HG03565 (cell line): Measurements from ENCODE around the gene SYNGR4.

ENCODE experiments used
- ATAC-seq: cut with Tn5 transposase; IDR thresholded peaks from one replicate; pipeline ENCODE4 v1.9.1; 2021; ENCODE audit warnings: mild to moderate bottlenecking, moderate library complexity; ENCODE audit not compliant: unreplicated experiment

The SYNGR4 gene

GRCh38 chr19:48396016-48396823 lies 32.1 kb downstream of the SYNGR4 start:
- ATAC-seq = no peak

- ATAC-seq = no peak
These were observed 32.6 kb downstream of the SYNGR4 start for GRCh38 chr19:48396824-48397176.

- ATAC-seq = no peak
These were observed 33.3 kb downstream of the SYNGR4 start for GRCh38 chr19:48397263-48398101.

- ATAC-seq = no peak
These were observed 33.9 kb downstream of the SYNGR4 start for GRCh38 chr19:48398102-48398374.

- ATAC-seq = peak; percentile 50
These were observed 34.4 kb downstream of the SYNGR4 start for GRCh38 chr19:48398375-48399235.

GRCh38 chr19:48400018-48400742 lies 36.0 kb downstream of the SYNGR4 start:
- no peak for ATAC-seq

- ATAC-seq = no peak
These were observed 37.1 kb downstream of the SYNGR4 start for GRCh38 chr19:48401287-48401686.

- no peak for ATAC-seq
These were observed 39.4 kb downstream of the SYNGR4 start for GRCh38 chr19:48403606-48404005.

GRCh38 chr19:48405010-48405659 lies 41.0 kb downstream of the SYNGR4 start:
- no peak for ATAC-seq

GRCh38 chr19:48405850-48406249 lies 41.7 kb downstream of the SYNGR4 start:
- no peak for ATAC-seq

- no peak for ATAC-seq
These were observed 49.9 kb downstream of the SYNGR4 start for GRCh38 chr19:48413879-48414587.

GRCh38 chr19:48415395-48415794 lies 51.2 kb downstream of the SYNGR4 start:
- no peak for ATAC-seq

- no peak for ATAC-seq
These were observed 51.6 kb downstream of the SYNGR4 start for GRCh38 chr19:48415806-48416221.

GRCh38 chr19:48417421-48417820 lies 53.3 kb downstream of the SYNGR4 start:
- no peak for ATAC-seq

- no peak for ATAC-seq
These were observed 54.3 kb downstream of the SYNGR4 start for GRCh38 chr19:48418317-48419064.

- ATAC-seq = no peak
These were observed 55.2 kb downstream of the SYNGR4 start for GRCh38 chr19:48419158-48419920.

GRCh38 chr19:48421548-48421947 lies 57.4 kb downstream of the SYNGR4 start:
- ATAC-seq = no peak

- ATAC-seq = no peak
These were observed 60.6 kb downstream of the SYNGR4 start for GRCh38 chr19:48424694-48425219.
